Epithelial cell of esophagus (primary cell): ENCODE data around the gene C3orf62.

ENCODE experiments used
- DNase-seq: peaks from one replicate; pipeline ENCODE4 v3.0.0; 2010; ENCODE audit warnings: low read depth
- H3K4me3 ChIP-seq: 2 replicates; pipeline ENCODE4 v1.5.1; 2011; ENCODE audit warnings: mild to moderate bottlenecking, low read length, control low read depth
- CTCF ChIP-seq: IDR thresholded peaks from 2 replicates; pipeline ENCODE4 v1.5.1; 2011; ENCODE audit warnings: low read depth, mild to moderate bottlenecking, low read length, control low read depth, inconsistent platforms; ENCODE audit not compliant: insufficient read depth; ENCODE audit errors: missing control alignments

C3orf62 gene

DNA sequence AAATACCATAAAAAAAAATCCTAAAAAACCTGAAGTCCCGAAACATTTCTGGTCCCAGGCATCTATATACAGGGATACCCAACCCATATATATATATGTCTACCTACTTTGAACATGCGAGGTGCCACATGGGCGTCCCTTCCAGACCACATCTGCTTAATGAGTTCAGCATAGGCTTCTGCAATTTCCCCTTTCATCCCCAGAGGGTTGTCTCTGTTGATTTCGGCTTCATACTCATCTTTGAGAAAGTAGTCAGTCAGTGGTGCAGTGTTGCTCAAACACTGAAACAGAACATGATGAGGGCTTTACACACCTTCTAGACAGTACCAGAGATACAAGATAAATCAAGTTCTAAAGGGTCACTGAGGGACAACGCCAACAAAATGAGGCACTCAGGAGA lies 28.6 kb upstream of the C3orf62 start:
- TF ChIP-seq CTCF: no peak
- DNase-seq: no peak
- no peak overlapping the region for H3K4me3 ChIP-seq

DNA sequence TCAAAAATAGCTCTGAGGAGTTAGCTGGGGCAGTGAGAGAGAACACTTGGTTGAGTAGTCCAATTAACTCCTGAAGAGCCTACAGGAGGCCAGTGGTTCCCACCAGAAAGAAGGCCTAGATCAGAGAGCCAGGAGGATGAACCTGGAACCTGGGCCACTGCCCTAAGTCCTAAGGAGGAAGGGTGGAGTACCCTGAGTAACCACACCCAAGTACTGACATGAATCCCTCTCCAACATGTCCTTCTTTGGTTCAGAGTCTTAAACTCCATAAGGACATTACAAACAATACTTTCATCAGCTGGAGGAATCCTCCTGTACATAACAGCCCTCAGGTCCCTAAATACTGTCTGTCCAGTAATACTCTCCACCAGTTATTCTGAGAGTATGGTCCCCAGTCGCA lies 25.6 kb upstream of the C3orf62 start:
- DNase-seq: no peak
- no peak for TF ChIP-seq CTCF
- H3K4me3 ChIP-seq: no peak overlapping the region

DNA sequence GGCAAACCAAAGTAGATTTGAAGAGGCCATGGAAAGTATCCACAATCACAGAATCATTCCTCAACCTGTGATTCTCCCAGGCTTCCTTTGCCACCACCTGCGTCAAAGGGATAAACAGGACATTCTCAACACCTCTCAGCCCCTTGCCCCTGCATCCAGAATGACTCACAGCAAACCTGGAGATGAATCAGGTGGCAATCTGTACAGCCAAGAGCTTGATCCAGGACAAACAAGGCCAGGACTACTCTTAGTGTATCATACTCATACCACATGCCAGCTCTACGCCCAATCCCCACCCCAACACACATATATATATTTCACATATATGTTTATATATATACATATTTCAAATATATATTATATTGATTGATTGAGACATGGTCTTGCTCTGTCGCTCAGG lies 23.6 kb upstream of the C3orf62 start:
- no peak overlapping the region for H3K4me3 ChIP-seq
- TF ChIP-seq CTCF: no peak
- DNase-seq: no peak

DNA sequence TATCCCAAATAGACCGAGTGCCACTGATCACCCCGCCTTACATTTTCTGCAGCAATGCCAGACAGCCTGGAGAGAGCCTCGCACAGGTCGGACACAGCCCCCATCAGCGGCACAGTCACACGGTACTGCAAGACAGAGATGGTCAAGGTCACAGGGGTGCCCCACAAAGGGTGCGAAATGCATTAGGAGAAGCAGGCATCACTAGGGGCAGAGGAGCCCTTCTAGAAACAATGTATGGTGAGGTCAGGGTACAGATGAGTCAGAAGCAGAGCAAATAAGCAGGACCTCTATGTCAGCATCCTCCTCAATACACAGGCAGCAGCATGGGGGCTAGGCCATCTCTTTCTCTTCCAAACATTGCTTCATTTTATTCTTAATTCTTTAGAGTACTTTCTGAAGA lies 21.5 kb upstream of the C3orf62 start:
- no peak for DNase-seq
- no peak overlapping the region for H3K4me3 ChIP-seq
- no peak for TF ChIP-seq CTCF

DNA sequence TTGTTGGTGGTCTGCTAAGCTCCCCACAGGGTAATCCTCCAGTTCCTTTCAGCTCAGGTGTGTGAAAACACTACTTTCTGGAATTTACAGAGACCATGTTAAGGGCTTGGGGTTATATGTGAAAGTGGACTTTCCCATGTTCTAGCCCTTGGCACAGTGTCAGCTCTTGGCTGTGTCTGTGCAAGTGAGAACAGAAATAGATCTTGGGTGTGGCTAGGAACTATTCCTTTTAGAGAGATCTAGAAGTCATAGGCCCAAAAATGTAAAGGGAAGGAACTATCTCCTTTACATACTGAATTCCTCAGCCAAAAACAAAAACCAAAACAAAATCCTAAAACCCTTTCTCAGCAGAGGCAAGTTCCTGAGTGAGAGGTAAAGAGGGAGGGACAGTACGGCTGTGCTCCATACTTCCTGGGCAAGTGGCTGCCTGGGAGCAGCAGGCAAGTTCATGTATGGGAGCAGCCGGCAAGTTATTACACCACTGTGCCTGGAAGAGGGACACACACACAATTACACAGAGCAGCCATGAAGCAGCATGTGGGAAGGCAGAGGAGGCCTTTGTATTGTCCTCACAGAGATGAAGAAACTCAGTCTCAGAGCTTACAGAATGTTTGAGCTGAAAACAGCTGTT lies 19.9 kb upstream of the C3orf62 start:
- no peak for TF ChIP-seq CTCF
- H3K4me3 ChIP-seq: no peak overlapping the region
- peak; percentile 79 for DNase-seq

DNA sequence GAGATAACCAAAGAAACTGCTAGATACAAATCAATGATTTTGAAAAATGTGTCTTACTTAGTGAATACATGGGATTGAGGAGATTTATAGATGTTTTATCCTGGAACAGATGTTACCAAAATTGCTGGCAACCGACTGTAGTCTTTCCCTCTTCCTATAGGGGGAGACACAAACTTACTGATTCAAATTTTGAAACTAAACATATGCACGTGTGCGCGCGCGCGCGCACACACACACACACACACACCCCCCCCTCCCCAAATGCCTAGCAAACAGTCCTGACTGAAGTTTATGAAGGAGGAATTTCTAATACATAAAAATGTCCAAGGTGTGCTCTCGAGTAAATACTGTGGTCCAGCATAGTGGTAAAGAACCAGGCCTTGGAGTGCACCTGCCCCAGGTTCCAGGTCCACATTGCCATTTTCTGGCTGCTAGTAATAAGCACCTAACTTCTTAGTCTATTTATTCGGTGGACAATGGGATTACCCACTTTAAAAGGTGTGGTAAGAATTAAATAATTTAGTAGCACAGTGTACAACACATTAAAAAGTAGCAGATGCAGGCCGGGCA lies 18.5 kb upstream of the C3orf62 start:
- TF ChIP-seq CTCF: peak; percentile 61
- H3K4me3 ChIP-seq: no peak overlapping the region
- peak; percentile 31 for DNase-seq

- no peak for TF ChIP-seq CTCF
- no peak overlapping the region for H3K4me3 ChIP-seq
- DNase-seq: no peak
These were observed 17.3 kb upstream of the C3orf62 start for GRCh38 chr3:49294343-49294742.
